Measurements from ENCODE around the gene SCUBE3. TPM values are rescaled to one million over a fixed set of nuclear protein-coding genes. Genes with fewer than 3 reads are reported as not detected.

SCUBE3 gene
- total RNA-seq, 2 donors from 2014 or later, result 0.20 to 0.74 TPM

DNA sequence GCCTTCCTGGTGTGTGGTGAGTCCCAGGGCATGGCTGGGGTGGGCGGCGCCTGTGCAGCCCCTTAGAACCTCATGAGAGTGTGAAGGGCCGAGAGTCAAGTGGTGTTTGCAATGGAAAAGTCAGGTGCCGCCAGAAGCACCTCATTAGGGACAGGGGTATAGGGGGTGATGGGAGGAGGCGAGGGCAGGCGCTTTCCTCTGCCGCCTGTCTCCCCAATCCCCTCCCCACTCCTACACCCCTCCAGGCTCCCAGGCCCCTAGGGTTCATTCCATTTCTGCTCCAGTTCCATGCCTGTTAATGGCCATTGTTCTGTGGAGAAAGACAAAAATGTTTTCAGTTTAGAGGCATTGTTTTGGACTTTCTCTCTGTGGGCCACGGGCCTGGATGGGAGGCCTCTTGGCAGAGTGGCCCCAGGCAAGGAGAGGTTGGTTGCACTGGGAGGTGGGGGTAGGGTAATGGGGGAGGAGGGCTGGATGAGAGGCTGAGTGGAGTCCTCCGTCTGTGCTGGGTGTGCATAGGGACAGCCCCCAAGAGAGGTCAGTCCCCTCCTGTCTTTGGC, 21.4 kb upstream of the SCUBE3 start:
- H3K36me3 ChIP-seq, result no peaks in the 10 kb centered on the region
- no peak overlapping the region for H3K9ac ChIP-seq (ENCODE audit: low read depth in 2 of 2, low read length in 2 of 2)
- no peak overlapping the region for H3K4me3 ChIP-seq
- no peak for DNase-seq
- H3K27ac ChIP-seq, result no peak overlapping the region
- TF ChIP-seq, protein P1, sequence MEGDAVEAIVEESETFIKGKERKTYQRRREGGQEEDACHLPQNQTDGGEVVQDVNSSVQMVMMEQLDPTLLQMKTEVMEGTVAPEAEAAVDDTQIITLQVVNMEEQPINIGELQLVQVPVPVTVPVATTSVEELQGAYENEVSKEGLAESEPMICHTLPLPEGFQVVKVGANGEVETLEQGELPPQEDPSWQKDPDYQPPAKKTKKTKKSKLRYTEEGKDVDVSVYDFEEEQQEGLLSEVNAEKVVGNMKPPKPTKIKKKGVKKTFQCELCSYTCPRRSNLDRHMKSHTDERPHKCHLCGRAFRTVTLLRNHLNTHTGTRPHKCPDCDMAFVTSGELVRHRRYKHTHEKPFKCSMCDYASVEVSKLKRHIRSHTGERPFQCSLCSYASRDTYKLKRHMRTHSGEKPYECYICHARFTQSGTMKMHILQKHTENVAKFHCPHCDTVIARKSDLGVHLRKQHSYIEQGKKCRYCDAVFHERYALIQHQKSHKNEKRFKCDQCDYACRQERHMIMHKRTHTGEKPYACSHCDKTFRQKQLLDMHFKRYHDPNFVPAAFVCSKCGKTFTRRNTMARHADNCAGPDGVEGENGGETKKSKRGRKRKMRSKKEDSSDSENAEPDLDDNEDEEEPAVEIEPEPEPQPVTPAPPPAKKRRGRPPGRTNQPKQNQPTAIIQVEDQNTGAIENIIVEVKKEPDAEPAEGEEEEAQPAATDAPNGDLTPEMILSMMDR (IDR thresholded peaks at IDR 0.05), result no peak
- no peaks in the 10 kb centered on the region for H3K27me3 ChIP-seq
- H3K4me1 ChIP-seq, result no peaks in the 10 kb centered on the region
- intact Hi-C loops (cut with DNase I), result no loop called here
- no peaks in the 10 kb centered on the region for H3K9me3 ChIP-seq

GRCh38 chr6:35194390-35194789, 19.4 kb upstream of the SCUBE3 start:
- no peaks in the 10 kb centered on the region for H3K9me3 ChIP-seq
- no peak overlapping the region for H3K27ac ChIP-seq
- intact Hi-C loops (cut with DNase I), result no loop called here
- H3K4me1 ChIP-seq, result no peaks in the 10 kb centered on the region
- no peak overlapping the region for H3K9ac ChIP-seq (ENCODE audit: low read depth in 2 of 2, low read length in 2 of 2)
- no peak for DNase-seq
- H3K36me3 ChIP-seq, result no peaks in the 10 kb centered on the region
- H3K27me3 ChIP-seq, result peaks cover 4% of the 10 kb centered on the region
- no peak overlapping the region for H3K4me3 ChIP-seq
- TF ChIP-seq, protein P1 (IDR thresholded peaks at IDR 0.05), result no peak

DNA sequence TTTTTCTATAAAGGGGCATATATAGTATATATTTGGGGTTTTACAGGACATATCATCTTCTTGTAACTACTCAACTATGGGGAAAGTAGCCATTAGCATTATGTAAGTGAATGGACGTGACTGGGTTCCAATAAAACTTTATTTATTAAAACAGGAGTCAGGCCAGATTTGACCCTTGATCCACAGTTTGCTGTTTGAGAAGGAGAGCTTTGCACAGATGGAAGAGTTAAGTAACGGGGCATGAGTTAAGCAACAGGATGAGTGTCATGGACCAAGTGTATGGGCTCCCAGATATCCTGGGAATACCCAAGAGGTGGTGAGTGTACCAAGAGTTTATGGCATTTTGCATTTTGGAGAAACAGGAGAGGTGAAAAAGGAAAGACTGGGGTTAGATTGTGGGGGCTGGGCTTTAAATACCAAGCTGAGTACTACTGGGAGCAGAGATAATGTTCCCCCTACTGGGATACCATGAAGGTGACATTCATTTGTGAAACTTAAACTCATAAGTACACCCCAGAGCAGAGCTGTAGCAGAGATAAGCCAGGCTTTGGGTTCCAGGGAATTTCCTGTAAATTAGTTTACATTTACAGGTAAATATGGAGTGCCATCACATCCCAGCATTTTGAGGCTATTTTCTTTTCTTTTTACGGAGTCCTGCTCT, 18.5 kb upstream of the SCUBE3 start:
- H3K9me3 ChIP-seq, result no peaks in the 10 kb centered on the region

GRCh38 chr6:35197196-35197595, 16.6 kb upstream of the SCUBE3 start:
- no peak for DNase-seq
- H3K4me1 ChIP-seq, result no peaks in the 10 kb centered on the region
- H3K9ac ChIP-seq (ENCODE audit: low read depth in 2 of 2, low read length in 2 of 2), result no peak overlapping the region
- H3K36me3 ChIP-seq, result no peaks in the 10 kb centered on the region
- TF ChIP-seq, protein P1 (IDR thresholded peaks at IDR 0.05), result no peak
- intact Hi-C loops (cut with DNase I), result no loop called here
- H3K9me3 ChIP-seq, result no peaks in the 10 kb centered on the region
- no peak overlapping the region for H3K27ac ChIP-seq
- peaks cover 4% of the 10 kb centered on the region for H3K27me3 ChIP-seq
- no peak overlapping the region for H3K4me3 ChIP-seq

More for the DNA sequence above, 18.5 kb upstream of the SCUBE3 start:
- H3K36me3 ChIP-seq, result no peaks in the 10 kb centered on the region
- TF ChIP-seq, protein P1 (IDR thresholded peaks at IDR 0.05), result no peak
- no peak overlapping the region for H3K4me3 ChIP-seq
- no peak overlapping the region for H3K9ac ChIP-seq (ENCODE audit: low read depth in 2 of 2, low read length in 2 of 2)
- H3K27ac ChIP-seq, result no peak overlapping the region
- H3K27me3 ChIP-seq, result peaks cover 4% of the 10 kb centered on the region
- intact Hi-C loops (cut with DNase I), result no loop called here
- H3K4me1 ChIP-seq, result no peaks in the 10 kb centered on the region
- DNase-seq, result no peak

DNA sequence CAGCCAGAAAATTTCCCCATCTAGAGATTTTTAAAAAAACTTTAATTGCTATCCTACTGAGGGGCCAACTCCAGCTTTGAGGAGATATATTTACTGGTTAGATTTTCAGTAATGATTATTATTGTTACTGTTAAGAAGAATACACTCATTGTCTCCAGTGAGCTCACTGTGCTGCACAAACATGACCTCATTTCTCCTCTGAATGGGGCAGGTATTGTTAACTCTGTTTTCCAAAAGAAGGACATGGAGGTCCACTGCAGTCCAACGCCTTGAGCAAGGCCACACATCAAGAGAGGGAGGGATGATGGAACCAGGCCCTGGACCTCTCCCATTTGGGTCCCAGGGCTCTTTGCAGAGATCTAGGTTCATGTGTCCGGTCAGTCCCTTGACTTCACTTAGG, 13.9 kb upstream of the SCUBE3 start:
- Histone ChIP-seq H3K4me3 (no peak overlapping the region), H3K4me1 (no peaks in the 10 kb centered on the region), H3K36me3 (no peaks in the 10 kb centered on the region), H3K27me3 (peaks cover 4% of the 10 kb centered on the region), H3K9me3 (no peaks in the 10 kb centered on the region), H3K9ac (ENCODE audit: low read depth in 2 of 2, low read length in 2 of 2) (no peak overlapping the region), H3K27ac (no peak overlapping the region)
- DNase-seq, result no peak
- TF ChIP-seq, protein P1 (IDR thresholded peaks at IDR 0.05), result no peak
- intact Hi-C loops (cut with DNase I), result loop anchor here (5.0 kb wide), 1 partner anchor 38 kb away; no protein-coding TSS in a partner anchor

Measured in colonic mucosa (tissue), 4 donors.